Measurements from ENCODE around the gene ZNF780A.

The ZNF780A gene

DNA sequence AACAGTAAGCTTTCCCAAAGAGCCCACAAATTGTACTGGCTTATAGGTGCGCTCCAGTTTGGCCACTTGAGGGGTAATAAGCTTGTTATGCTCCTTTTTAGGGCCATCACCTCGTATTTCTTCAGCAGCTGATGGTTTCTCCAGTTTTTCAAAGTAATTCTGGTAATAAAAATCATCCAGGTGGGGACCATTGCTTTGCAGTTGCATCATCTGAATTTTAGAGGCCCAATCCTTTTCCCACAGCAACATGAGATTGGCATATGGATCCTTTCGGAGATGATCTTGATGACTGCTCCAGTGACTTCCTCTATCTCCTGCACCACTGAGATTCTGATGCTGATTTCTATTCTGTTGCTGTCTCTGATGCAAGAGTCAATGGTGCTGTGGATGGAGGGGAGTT lies 66.8 kb downstream of the ZNF780A start:
- in situ Hi-C loops (cut with MboI; ENCODE audit: low pct_unique_long_range_greater_than_20kb, low sequenced_read_pairs, unreplicated experiment) = no loop called here
- no peak for DNase-seq (ENCODE audit: low spot score)
- TF ChIP-seq, protein P1, sequence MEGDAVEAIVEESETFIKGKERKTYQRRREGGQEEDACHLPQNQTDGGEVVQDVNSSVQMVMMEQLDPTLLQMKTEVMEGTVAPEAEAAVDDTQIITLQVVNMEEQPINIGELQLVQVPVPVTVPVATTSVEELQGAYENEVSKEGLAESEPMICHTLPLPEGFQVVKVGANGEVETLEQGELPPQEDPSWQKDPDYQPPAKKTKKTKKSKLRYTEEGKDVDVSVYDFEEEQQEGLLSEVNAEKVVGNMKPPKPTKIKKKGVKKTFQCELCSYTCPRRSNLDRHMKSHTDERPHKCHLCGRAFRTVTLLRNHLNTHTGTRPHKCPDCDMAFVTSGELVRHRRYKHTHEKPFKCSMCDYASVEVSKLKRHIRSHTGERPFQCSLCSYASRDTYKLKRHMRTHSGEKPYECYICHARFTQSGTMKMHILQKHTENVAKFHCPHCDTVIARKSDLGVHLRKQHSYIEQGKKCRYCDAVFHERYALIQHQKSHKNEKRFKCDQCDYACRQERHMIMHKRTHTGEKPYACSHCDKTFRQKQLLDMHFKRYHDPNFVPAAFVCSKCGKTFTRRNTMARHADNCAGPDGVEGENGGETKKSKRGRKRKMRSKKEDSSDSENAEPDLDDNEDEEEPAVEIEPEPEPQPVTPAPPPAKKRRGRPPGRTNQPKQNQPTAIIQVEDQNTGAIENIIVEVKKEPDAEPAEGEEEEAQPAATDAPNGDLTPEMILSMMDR (IDR thresholded peaks at IDR 0.05; ENCODE audit: extremely low read depth, insufficient read depth, missing control alignments) = no peak

Measured in GM13977 (cell line).